Measurements from ENCODE around the gene ZFR. TPM values are rescaled to one million over a fixed set of nuclear protein-coding genes. Genes with fewer than 3 reads are reported as not detected.

Gene ZFR
- polyA plus RNA-seq, 3 donors, result 111 to 128 (median 112) TPM

Other genes with a start within 250 kb of the ZFR start
- 10 to 100 TPM; 29.5 to 39.2 (median 37.9) TPM for gene MTMR12, start 131.8 kb downstream of the ZFR start, polyA plus RNA-seq (ENCODE audit: insufficient read length in 3 of 3)
- 100 to 1,000 TPM; 253 to 301 (median 282) TPM for gene SUB1, start 140.8 kb upstream of the ZFR start, polyA plus RNA-seq (ENCODE audit: insufficient read length in 3 of 3)

Data from renal pelvis (tissue), 3 donors.